B cell (primary cell): Measurements from ENCODE around the gene KCNC2. TPM values are rescaled to one million over a fixed set of nuclear protein-coding genes. Genes with fewer than 3 reads are reported as not detected.

Source experiments
- ATAC-seq: fragments of 200-7000 bp; cut with Tn5 transposase; one replicate; pipeline ENCODE4 v1.10.0; 2021; ENCODE audit warnings: low read depth, mild to moderate bottlenecking, moderate number of reproducible peaks, moderate library complexity
- CTCF ChIA-PET: fragments of 350-600 bp; sonication (Branson Sonifier 250); formaldehyde crosslinking; loops from one replicate; lab custom pipeline; 2021; ENCODE audit warnings: antibody characterized with exemption, inconsistent platforms; lab: Charles Lee
- POLR2A ChIA-PET: fragments of 350-600 bp; sonication (Branson Sonifier 250); formaldehyde crosslinking; loops from one replicate; lab custom pipeline; 2021; ENCODE audit warnings: antibody characterized with exemption; lab: Charles Lee
- DNase-seq: peaks from one replicate; pipeline ENCODE4 v3.0.0; 2013
- H2AFZ ChIP-seq: 2 replicates; pipeline ENCODE4 v1.6.1; 2012; ENCODE audit warnings: mild to moderate bottlenecking, low read depth, low read length; ENCODE audit not compliant: insufficient read depth, poor library complexity, severe bottlenecking
- H3K27ac ChIP-seq, 2 donors: 1 replicate in 1 of 2; 2 replicates in 1 of 2; pipeline ENCODE4 v1.5.1; 2012 to 2013; ENCODE audit warnings: low read length in 2 of 2, mild to moderate bottlenecking in 2 of 2, moderate library complexity in 1 of 2
- H3K27me3 ChIP-seq, 4 experiments: fragments of 200-600 bp in 1 of 4; sonication (generic) in 1 of 4; replicated peaks in 1 of 4; 1 replicate in 2 of 4; 2 replicates in 2 of 4; pipeline versions ENCODE4 v1.6.1 to v1.7.0; 2013 to 2016; ENCODE audit warnings: low read length in 3 of 4, mild to moderate bottlenecking in 2 of 4, mixed read lengths in 1 of 4, moderate library complexity in 1 of 4; ENCODE audit not compliant: insufficient read depth in 4 of 4, control insufficient read depth in 3 of 4; ENCODE audit errors: control extremely low read depth in 1 of 4
- H3K36me3 ChIP-seq, 2 experiments: replicated peaks in 1 of 2; 1 replicate in 1 of 2; 2 replicates in 1 of 2; pipeline versions ENCODE4 v1.6.1 to v1.7.1; 2013; ENCODE audit warnings: low read length in 1 of 2; ENCODE audit not compliant: insufficient read depth in 2 of 2, control insufficient read depth in 1 of 2; ENCODE audit errors: control extremely low read depth in 1 of 2, extremely low read depth in 1 of 2
- H3K4me1 ChIP-seq, 2 donors: fragments of 200-600 bp in 1 of 2; sonication (generic) in 1 of 2; 1 replicate in 1 of 2; 2 replicates in 1 of 2; pipeline versions ENCODE4 v1.5.1 to v1.6.1; 2013 to 2017; ENCODE audit warnings: low read length in 2 of 2; ENCODE audit not compliant: control insufficient read depth in 2 of 2, insufficient read depth in 2 of 2
- H3K4me2 ChIP-seq: replicated peaks from 2 replicates; pipeline ENCODE3; 2012; ENCODE audit warnings: mild to moderate bottlenecking, low read depth, low read length; ENCODE audit not compliant: poor library complexity, severe bottlenecking
- H3K4me3 ChIP-seq, 5 experiments: fragments of 200-600 bp in 1 of 5; sonication (generic) in 1 of 5; 1 replicate in 3 of 5; 2 replicates in 2 of 5; pipeline versions ENCODE4 v1.5.1 to v1.7.0; 2011 to 2016; ENCODE audit warnings: low read length in 4 of 5, mild to moderate bottlenecking in 4 of 5, low read depth in 2 of 5, control low read depth in 1 of 5, moderate library complexity in 1 of 5; ENCODE audit not compliant: insufficient read depth in 1 of 5; ENCODE audit errors: control extremely low read depth in 1 of 5, extremely low read depth in 1 of 5
- H3K79me2 ChIP-seq: fragments of 200-600 bp; sonication (generic); one replicate; pipeline ENCODE4 v1.6.0; 2016; ENCODE audit warnings: low read length; ENCODE audit not compliant: control insufficient read depth, insufficient read depth
- H3K9ac ChIP-seq: fragments of 200-600 bp; sonication (generic); 2 replicates; pipeline ENCODE4 v1.6.1; 2017; ENCODE audit warnings: mild to moderate bottlenecking, low read length, moderate library complexity
- H3K9me3 ChIP-seq, 3 donors: one replicate each; pipeline versions ENCODE4 v1.6.1 to v1.7.1; 2013; ENCODE audit warnings: low read length in 2 of 3; ENCODE audit not compliant: control insufficient read depth in 2 of 3, insufficient read depth in 1 of 3; ENCODE audit errors: control extremely low read depth in 1 of 3
- H4K20me1 ChIP-seq: 2 replicates; pipeline ENCODE4 v1.6.0; 2012; ENCODE audit warnings: mild to moderate bottlenecking, low read length; ENCODE audit not compliant: insufficient read depth, control insufficient read depth, poor library complexity, severe bottlenecking
- H3K27ac Mint-ChIP-seq: one replicate; pipeline ENCODE4 v1.8.0; 2021; ENCODE audit warnings: mixed read lengths
- H3K27me3 Mint-ChIP-seq: one replicate; pipeline ENCODE4 v1.8.0; 2021; ENCODE audit warnings: mixed read lengths
- H3K4me1 Mint-ChIP-seq: one replicate; pipeline ENCODE4 v1.8.0; 2021; ENCODE audit warnings: mixed read lengths
- H3K4me3 Mint-ChIP-seq: one replicate; pipeline ENCODE4 v1.8.0; 2021; ENCODE audit warnings: mixed read lengths
- H3K9me3 Mint-ChIP-seq: one replicate; pipeline ENCODE4 v1.8.0; 2022; ENCODE audit warnings: mixed read lengths; ENCODE audit not compliant: insufficient read depth
- CTCF ChIP-seq: fragments of 200-600 bp; IDR thresholded peaks from one replicate; pipeline ENCODE4 v1.8.0; 2022; ENCODE audit warnings: antibody characterized with exemption, mild to moderate bottlenecking
- EZH2 ChIP-seq: IDR thresholded peaks from 2 replicates; pipeline ENCODE4 v1.6.1; 2012; ENCODE audit warnings: borderline replicate concordance, low read depth, mild to moderate bottlenecking, moderate library complexity, low read length; ENCODE audit not compliant: insufficient read depth, poor library complexity, severe bottlenecking
- WGBS: methylation state at CpG from one replicate; pipeline ENCODE4 v1.1.5; 2013; ENCODE audit warnings: missing lambda C conversion rate; ENCODE audit not compliant: insufficient coverage; 5-methylcytosine and 5-hydroxymethylcytosine counted together
- intact Hi-C: fragments of 100-400 bp; cut with micrococcal nuclease; formaldehyde crosslinking; loops from one replicate; pipeline ENCODE4 v1.10.0; 2022
- polyA plus RNA-seq: library from polyadenylated mRNA; depleted of rRNA; stranded (reverse); fragments of >200 nt; gene quantifications from 2 replicates; pipeline ENCODE4 v1.2.3, GENCODE V29; 2012
- total RNA-seq, 2 donors: library from RNA; stranded (reverse); fragments of 120-200 nt in 1 of 2; gene quantifications; 1 replicate in 1 of 2; 2 replicates in 1 of 2; pipeline versions ENCODE4 v1.2.3 to v1.2.4, GENCODE V29; 2013 to 2022

The KCNC2 gene
- total and polyA plus RNA-seq, 2 donors (not counting 1 experiment from before 2014, with no cell fraction given), result not detected

- Mint-ChIP-seq H3K4me1 (no peaks in the 10 kb centered on the region), H3K9me3 (no peaks in the 10 kb centered on the region), H3K27ac (no peak overlapping the region)
Observed at GRCh38 chr12:74999474-74999873, 210.2 kb downstream of the KCNC2 start.

More at GRCh38 chr12:74999474-74999873, 210.2 kb downstream of the KCNC2 start:
- Histone ChIP-seq H3K4me3 (no peak overlapping the region), H4K20me1 (no peaks in the 10 kb centered on the region), H3K9ac (no peak overlapping the region), H3K4me2 (no peak overlapping the region), H3K27me3 (no peaks in the 10 kb centered on the region), H3K79me2 (no peaks in the 10 kb centered on the region), H3K27ac (no peak overlapping the region), H3K9me3 (no peaks in the 10 kb centered on the region), H3K36me3 (no peaks in the 10 kb centered on the region), H2AFZ (no peak overlapping the region), H3K4me1 (no peaks in the 10 kb centered on the region)
- DNase-seq, result no peak
- TF ChIP-seq CTCF, result no peak
- TF ChIP-seq EZH2, result no peak
- ChIA-PET POLR2A (no interaction called here), CTCF (no interaction called here)
- WGBS, result no CpG with 5 or more reads among the region's 3 CpGs
- ATAC-seq, result no peak
- Mint-ChIP-seq H3K27me3 (no peaks in the 10 kb centered on the region), H3K4me3 (no peak overlapping the region)
- intact Hi-C loops, result no loop called here

Other genes with a start within 250 kb of the KCNC2 start
- gene CAPS2, start 120.5 kb upstream of the KCNC2 start, total RNA-seq, result 8.4 TPM in 2 replicates
- gene CAPS2, start 120.5 kb upstream of the KCNC2 start, polyA plus RNA-seq, result 1.8 and 2.3 TPM in 2 replicates
- gene GLIPR1L1, start 124.8 kb upstream of the KCNC2 start, total RNA-seq, result not detected in 2 replicates
- gene GLIPR1L1, start 124.8 kb upstream of the KCNC2 start, polyA plus RNA-seq, result not detected in 2 replicates
- 0.46 and 0.91 TPM in 2 replicates for gene GLIPR1L2, start 181.2 kb upstream of the KCNC2 start, total RNA-seq
- 0.23 and 0.37 TPM in 2 replicates for gene GLIPR1L2, start 181.2 kb upstream of the KCNC2 start, polyA plus RNA-seq